RKO (cell line): ENCODE data around the gene FCER1G.

ENCODE experiments used
- DNase-seq: peaks from one replicate; pipeline ENCODE4 v3.0.0-alpha.2; 2016; ENCODE audit warnings: low spot score

Gene FCER1G

GRCh38 chr1:161188381-161188780 is 26.7 kb upstream of the FCER1G start:
- DNase-seq, result no peak

GRCh38 chr1:161189036-161189435 is 26.1 kb upstream of the FCER1G start:
- no peak for DNase-seq

- DNase-seq, result no peak
Observed at GRCh38 chr1:161190962-161191521, 24.1 kb upstream of the FCER1G start.

- no peak for DNase-seq
Observed at GRCh38 chr1:161191971-161192370, 23.1 kb upstream of the FCER1G start.

- DNase-seq, result peak; percentile 78
Observed at GRCh38 chr1:161192476-161193465, 22.3 kb upstream of the FCER1G start.

GRCh38 chr1:161193561-161194235 is 21.4 kb upstream of the FCER1G start:
- no peak for DNase-seq

GRCh38 chr1:161195171-161195570 is 19.9 kb upstream of the FCER1G start:
- no peak for DNase-seq

- no peak for DNase-seq
Observed at GRCh38 chr1:161196111-161196510, 19.0 kb upstream of the FCER1G start.

- no peak for DNase-seq
Observed at GRCh38 chr1:161196521-161197451, 18.3 kb upstream of the FCER1G start.

- DNase-seq, result no peak
Observed at GRCh38 chr1:161197560-161198193, 17.4 kb upstream of the FCER1G start.

GRCh38 chr1:161198194-161198896 is 16.8 kb upstream of the FCER1G start:
- DNase-seq, result no peak

- no peak for DNase-seq
Observed at GRCh38 chr1:161198897-161199431, 16.1 kb upstream of the FCER1G start, which contains the start of gene ADAMTS4. ADAMTS4 (minus strand) TSS chr1:161199054; CDS start chr1:161198627, 427 bp downstream.

GRCh38 chr1:161199506-161200139 is 15.5 kb upstream of the FCER1G start:
- no peak for DNase-seq

- no peak for DNase-seq
Observed at GRCh38 chr1:161200421-161200991, 14.6 kb upstream of the FCER1G start.

- DNase-seq, result no peak
Observed at GRCh38 chr1:161200992-161201835, 13.9 kb upstream of the FCER1G start.

- peak; percentile 99 for DNase-seq
Observed at GRCh38 chr1:161201836-161202712, 13.0 kb upstream of the FCER1G start, which contains the start of gene NDUFS2. NDUFS2 (plus strand) TSS chr1:161202367; CDS start chr1:161202386, 19 bp downstream.
